Liver (tissue), 9 donors: Measurements from ENCODE around the gene PARM1. TPM values are rescaled to one million over a fixed set of nuclear protein-coding genes. Genes with fewer than 3 reads are reported as not detected.

Source experiments
- DNase-seq: peaks from one replicate; pipeline ENCODE4 v3.0.0-alpha.2; 2017; ENCODE audit warnings: low spot score
- H3K27ac ChIP-seq, 2 donors: one replicate each; pipeline ENCODE4 v1.7.0; 2013; ENCODE audit warnings: inconsistent platforms in 2 of 2, low read length in 2 of 2, control low read depth in 1 of 2, low read depth in 1 of 2, mild to moderate bottlenecking in 1 of 2
- H3K27me3 ChIP-seq, 4 donors: one replicate each; pipeline versions ENCODE4 v1.6.1 to v1.7.0; 2013; ENCODE audit warnings: low read length in 3 of 4, inconsistent platforms in 1 of 4, mild to moderate bottlenecking in 1 of 4, moderate library complexity in 1 of 4; ENCODE audit not compliant: control insufficient read depth in 4 of 4, insufficient read depth in 4 of 4
- H3K36me3 ChIP-seq, 4 donors: one replicate each; pipeline versions ENCODE4 v1.6.1 to v1.7.0; 2013; ENCODE audit warnings: low read length in 3 of 4, mild to moderate bottlenecking in 3 of 4, low read depth in 1 of 4, moderate library complexity in 1 of 4; ENCODE audit not compliant: control insufficient read depth in 4 of 4, insufficient read depth in 3 of 4
- H3K4me1 ChIP-seq, 4 donors: one replicate each; pipeline versions ENCODE4 v1.6.1 to v1.7.0; 2013; ENCODE audit warnings: low read length in 3 of 4, mild to moderate bottlenecking in 3 of 4, moderate library complexity in 1 of 4; ENCODE audit not compliant: control insufficient read depth in 4 of 4, insufficient read depth in 4 of 4
- H3K4me3 ChIP-seq, 3 donors: one replicate each; pipeline versions ENCODE4 v1.6.1 to v1.7.0; 2013; ENCODE audit warnings: low read length in 3 of 3, control low read depth in 1 of 3, low read depth in 1 of 3, mild to moderate bottlenecking in 1 of 3
- H3K9ac ChIP-seq, 2 donors: one replicate each; pipeline ENCODE4 v1.7.0; 2013; ENCODE audit warnings: low read length in 2 of 2, mild to moderate bottlenecking in 2 of 2, moderate library complexity in 2 of 2, control low read depth in 1 of 2, low read depth in 1 of 2
- H3K9me3 ChIP-seq, 4 donors: one replicate each; pipeline versions ENCODE4 v1.6.1 to v1.7.0; 2013; ENCODE audit warnings: low read length in 3 of 4; ENCODE audit not compliant: control insufficient read depth in 4 of 4
- ATF3 ChIP-seq: IDR thresholded peaks from 2 replicates; pipeline ENCODE4 v1.6.1; 2016; ENCODE audit warnings: antibody characterized with exemption
- CTCF ChIP-seq: fragments of 150-350 bp; IDR thresholded peaks from 2 replicates; pipeline ENCODE4 v1.5.1; 2017; ENCODE audit warnings: improper control_type of control experiment, low read depth, low read length; ENCODE audit not compliant: missing input control
- EGR1 ChIP-seq, 2 donors: IDR thresholded peaks; 2 replicates each; pipeline ENCODE4 v1.6.1; 2016 to 2018; ENCODE audit warnings: antibody characterized with exemption in 2 of 2, low read depth in 2 of 2
- FOXA1 ChIP-seq: IDR thresholded peaks from 2 replicates; pipeline ENCODE4 v1.6.1; 2016; ENCODE audit warnings: antibody characterized with exemption
- FOXA2 ChIP-seq: IDR thresholded peaks from 2 replicates; pipeline ENCODE4 v1.6.1; 2016; ENCODE audit warnings: antibody characterized with exemption
- GABPA ChIP-seq, 2 donors: IDR thresholded peaks in 1 of 2; conservative IDR thresholded peaks in 1 of 2; 2 replicates each; pipeline ENCODE4 v1.6.1; 2016; ENCODE audit warnings: antibody characterized with exemption in 2 of 2, mild to moderate bottlenecking in 1 of 2, moderate library complexity in 1 of 2
- HNF4G ChIP-seq: IDR thresholded peaks from 2 replicates; pipeline ENCODE4 v1.6.1; 2016; ENCODE audit warnings: antibody characterized with exemption
- JUND ChIP-seq, 2 donors: IDR thresholded peaks; 2 replicates each; pipeline ENCODE4 v1.6.1; 2016; ENCODE audit warnings: antibody characterized with exemption in 2 of 2
- MAX ChIP-seq: IDR thresholded peaks from 2 replicates; pipeline ENCODE4 v1.6.1; 2016; ENCODE audit warnings: antibody characterized with exemption
- NR2F2 ChIP-seq: IDR thresholded peaks from 2 replicates; pipeline ENCODE4 v1.6.1; 2016; ENCODE audit warnings: antibody characterized with exemption
- RAD21 ChIP-seq, 2 donors: IDR thresholded peaks; 2 replicates each; pipeline ENCODE4 v1.6.1; 2016; ENCODE audit warnings: antibody characterized with exemption in 2 of 2, mild to moderate bottlenecking in 2 of 2
- REST ChIP-seq: IDR thresholded peaks from 2 replicates; pipeline ENCODE4 v1.6.1; 2016; ENCODE audit warnings: antibody characterized with exemption, mild to moderate bottlenecking
- RXRA ChIP-seq, 2 donors: IDR thresholded peaks; 2 replicates each; pipeline ENCODE4 v1.6.1; 2017 to 2018; ENCODE audit warnings: antibody characterized with exemption in 2 of 2, mild to moderate bottlenecking in 1 of 2
- SP1 ChIP-seq: IDR thresholded peaks from 2 replicates; pipeline ENCODE4 v1.6.1; 2018; ENCODE audit warnings: antibody characterized with exemption, mild to moderate bottlenecking
- TAF1 ChIP-seq: conservative IDR thresholded peaks from 2 replicates; pipeline ENCODE4 v1.6.1; 2016; ENCODE audit warnings: antibody characterized with exemption, mild to moderate bottlenecking
- ZBTB33 ChIP-seq: IDR thresholded peaks from 2 replicates; pipeline ENCODE4 v1.6.1; 2016; ENCODE audit warnings: antibody characterized with exemption
- WGBS: extraction: QIAGEN DNeasy Blood & Tissue Kit; methylation state at CpG from one replicate; pipeline ENCODE4 v1.1.7; 2013; 5-methylcytosine and 5-hydroxymethylcytosine counted together
- polyA plus RNA-seq, 2 donors: library from polyadenylated mRNA; stranded (reverse) in 1 of 2; unstranded in 1 of 2; fragments of 200-250 nt in 1 of 2; fragments of >200 nt in 1 of 2; fragmentation: Nextera tagmentation in 1 of 2; extraction: Ambion mirVana in 1 of 2; gene quantifications; one replicate each; pipeline versions ENCODE4 v1.2.1 to v1.2.3, GENCODE V29; 2013 to 2015
- total RNA-seq, 2 donors: library from RNA; depleted of rRNA; stranded (reverse); fragments of >200 nt; gene quantifications; one replicate each; pipeline ENCODE4 v1.2.3, GENCODE V29; 2014
- donor health status: healthy.
- donor health status: healthy.
- donor health status: healthy.
- donor health status: healthy.
- donor health status: healthy.

Gene PARM1
- total and polyA plus RNA-seq, 4 donors, result 0.42 to 2.2 (median 0.74) TPM

- TF ChIP-seq REST (no peak), SP1 (no peak), GABPA (IDR thresholded peaks at IDR 0.05 in 1 of 2, conservative IDR thresholded peaks at IDR 0.05 in 1 of 2) (no peak), EGR1 (IDR thresholded peaks at IDR 0.05; ENCODE audit: low read depth in 2 of 2) (no peak), TAF1 (no peak)
Measured at GRCh38 chr4:75057369-75057768, 124.5 kb downstream of the PARM1 start (continued).

GRCh38 chr4:75058486-75058885, 125.6 kb downstream of the PARM1 start:
- no peak for TF ChIP-seq JUND (IDR thresholded peaks at IDR 0.05)
- 93% methylated on average over 10 of the region's 10 CpGs for WGBS
- no peak overlapping the region for H3K9ac ChIP-seq
- no peak overlapping the region for H3K27ac ChIP-seq
- H3K4me1 ChIP-seq, result no peaks in the 10 kb centered on the region
- DNase-seq, result no peak
- H3K27me3 ChIP-seq, result no peaks in the 10 kb centered on the region
- H3K4me3 ChIP-seq, result no peak overlapping the region
- H3K36me3 ChIP-seq, result no peaks in the 10 kb centered on the region
- H3K9me3 ChIP-seq, result no peaks in the 10 kb centered on the region

GRCh38 chr4:75063433-75063832, 130.5 kb downstream of the PARM1 start:
- Histone ChIP-seq H3K9ac (no peak overlapping the region), H3K27me3 (no peaks in the 10 kb centered on the region), H3K27ac (no peak overlapping the region), H3K4me1 (no peaks in the 10 kb centered on the region), H3K9me3 (no peaks in the 10 kb centered on the region), H3K4me3 (no peak overlapping the region), H3K36me3 (no peaks in the 10 kb centered on the region)
- TF ChIP-seq HNF4G (no peak), FOXA2 (no peak), REST (no peak), JUND (IDR thresholded peaks at IDR 0.05) (no peak), ZBTB33 (no peak), ATF3 (no peak), CTCF (no peak), SP1 (no peak), RXRA (IDR thresholded peaks at IDR 0.05) (no peak), MAX (no peak), RAD21 (IDR thresholded peaks at IDR 0.05) (no peak), NR2F2 (no peak), FOXA1 (no peak), GABPA (IDR thresholded peaks at IDR 0.05 in 1 of 2, conservative IDR thresholded peaks at IDR 0.05 in 1 of 2) (no peak)
- WGBS, result 91% methylated on average over 3 of the region's 3 CpGs
- DNase-seq, result no peak
